ENCODE data around the gene EPN1. TPM values are rescaled to one million over a fixed set of nuclear protein-coding genes. Genes with fewer than 3 reads are reported as not detected.

Gene EPN1
- total and polyA plus RNA-seq, 8 donors = 17.8 to 363 (median 183) TPM

GRCh38 chr19:55698256-55698655, 23.2 kb downstream of the EPN1 start:
- TF ChIP-seq EP300 (IDR thresholded peaks at IDR 0.05) = no peak
- TF ChIP-seq CTCF (IDR thresholded peaks at IDR 0.05) = no peak
- no peak for TF ChIP-seq POLR2A (IDR thresholded peaks at IDR 0.05)

DNA sequence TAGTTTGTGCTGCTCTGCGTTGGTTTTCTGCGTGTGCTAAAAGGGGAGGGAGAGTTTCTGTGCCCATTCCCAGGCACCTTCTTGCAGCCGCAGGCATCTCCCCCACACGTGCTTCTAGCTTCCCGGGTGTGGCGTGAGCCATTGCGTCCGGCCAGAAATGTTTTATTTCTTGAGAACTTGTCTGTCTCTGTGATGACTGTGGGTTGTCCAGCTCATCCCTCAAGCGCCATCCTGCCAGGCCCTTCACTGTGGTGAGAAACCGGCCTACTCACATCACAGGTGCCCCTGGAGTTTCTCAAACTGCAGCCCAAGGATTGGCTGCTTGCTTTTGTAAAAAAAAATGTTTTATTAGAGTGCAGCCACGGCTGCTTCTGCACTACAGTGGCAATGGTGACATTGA, 24.2 kb downstream of the EPN1 start:
- 81 to 86% (median 83%) methylated on average over 11 of the region's 11 CpGs for WGBS, 5 donors
- intact Hi-C loops (cut with DNase I; ENCODE audit: low total_unique reads) = no loop called here
- Histone ChIP-seq H3K9me3 (no peaks in the 10 kb centered on the region), H3K36me3 (peaks cover 60 to 75% (median 71%) of the 10 kb centered on the region in 4 donors), H3K4me1 (peaks cover 15 to 32% (median 20%) of the 10 kb centered on the region in 4 donors), H3K27me3 (no peaks in the 10 kb centered on the region), H3K27ac (no peak overlapping the region), H3K4me3 (no peak overlapping the region)
- TF ChIP-seq POLR2AphosphoS5 (IDR thresholded peaks at IDR 0.05) = no peak
- no peak for TF ChIP-seq EP300 (IDR thresholded peaks at IDR 0.05)
- no peak for TF ChIP-seq CTCF (IDR thresholded peaks at IDR 0.05)
- no peak for TF ChIP-seq POLR2A (IDR thresholded peaks at IDR 0.05)
- peak in 1 of 2 donors; percentile 22 for DNase-seq

More at GRCh38 chr19:55698256-55698655, 23.2 kb downstream of the EPN1 start:
- Histone ChIP-seq H3K4me3 (no peak overlapping the region), H3K4me1 (peaks cover 5 to 22% (median 11%) of the 10 kb centered on the region in 4 donors), H3K27ac (no peak overlapping the region), H3K36me3 (peaks cover 68 to 81% (median 78%) of the 10 kb centered on the region in 4 donors), H3K27me3 (no peaks in the 10 kb centered on the region), H3K9me3 (no peaks in the 10 kb centered on the region)
- DNase-seq = no peak
- 91 to 97% (median 93%) methylated on average over 17 of the region's 17 CpGs for WGBS, 5 donors
- intact Hi-C loops (cut with DNase I; ENCODE audit: low total_unique reads) = no loop called here

GRCh38 chr19:55700813-55701212, 25.8 kb downstream of the EPN1 start:
- H3K27ac ChIP-seq = no peak overlapping the region
- no peaks in the 10 kb centered on the region for H3K27me3 ChIP-seq
- no peak for DNase-seq
- 91 to 93% (median 92%) methylated on average over 12 of the region's 12 CpGs for WGBS, 5 donors
- H3K4me1 ChIP-seq = peaks cover 16 to 33% (median 20%) of the 10 kb centered on the region in 4 donors
- H3K36me3 ChIP-seq = peaks cover 54 to 68% (median 65%) of the 10 kb centered on the region in 4 donors
- H3K4me3 ChIP-seq = no peak overlapping the region
- no peaks in the 10 kb centered on the region for H3K9me3 ChIP-seq
- TF ChIP-seq EP300 (IDR thresholded peaks at IDR 0.05) = no peak
- no peak for TF ChIP-seq POLR2A (IDR thresholded peaks at IDR 0.05)
- TF ChIP-seq CTCF (IDR thresholded peaks at IDR 0.05) = no peak
- TF ChIP-seq POLR2AphosphoS5 (IDR thresholded peaks at IDR 0.05) = no peak
- intact Hi-C loops (cut with DNase I; ENCODE audit: low total_unique reads) = no loop called here

GRCh38 chr19:55702131-55702627, 27.2 kb downstream of the EPN1 start:
- intact Hi-C loops (cut with DNase I; ENCODE audit: low total_unique reads) = no loop called here
- DNase-seq = peak; percentile 64 to 71

GRCh38 chr19:55703790-55704215, 28.8 kb downstream of the EPN1 start:
- TF ChIP-seq POLR2AphosphoS5 (IDR thresholded peaks at IDR 0.05) (peak in 1 of 3 donors; percentile 57), POLR2A (IDR thresholded peaks at IDR 0.05) (no peak), CTCF (IDR thresholded peaks at IDR 0.05) (peak in 5 of 7 experiments; percentile 68 to 83 (median 81)), EP300 (IDR thresholded peaks at IDR 0.05) (no peak)
- Histone ChIP-seq H3K4me1 (peaks cover 16 to 33% (median 20%) of the 10 kb centered on the region in 4 donors), H3K27me3 (no peaks in the 10 kb centered on the region), H3K9me3 (no peaks in the 10 kb centered on the region), H3K36me3 (peaks cover 28 to 38% (median 35%) of the 10 kb centered on the region in 4 donors), H3K27ac (no peak overlapping the region), H3K4me3 (no peak overlapping the region)
- DNase-seq = peak; percentile 72 to 82
- intact Hi-C loops (cut with DNase I; ENCODE audit: low total_unique reads) = no loop called here
- 43 to 51% (median 46%) methylated on average over 32 to 38 of the region's 38 CpGs for WGBS, 5 donors

More at GRCh38 chr19:55702131-55702627, 27.2 kb downstream of the EPN1 start:
- 31 to 66% (median 35%) methylated on average over 13 of the region's 13 CpGs for WGBS, 5 donors
- Histone ChIP-seq H3K27me3 (no peaks in the 10 kb centered on the region), H3K4me3 (no peak overlapping the region), H3K27ac (peak overlapping the region; percentile 15 to 67 (median 25)), H3K9me3 (no peaks in the 10 kb centered on the region), H3K4me1 (peaks cover 16 to 33% (median 20%) of the 10 kb centered on the region in 4 donors), H3K36me3 (peaks cover 43 to 55% (median 51%) of the 10 kb centered on the region in 4 donors)
- TF ChIP-seq POLR2AphosphoS5 (IDR thresholded peaks at IDR 0.05) = peak in 1 of 3 donors; percentile 48
- TF ChIP-seq EP300 (IDR thresholded peaks at IDR 0.05) = no peak
- no peak for TF ChIP-seq POLR2A (IDR thresholded peaks at IDR 0.05)

Measured in stomach (tissue), 9 donors.